Endothelial cell of umbilical vein (primary cell): Measurements from ENCODE around the gene ERGIC1. TPM values are rescaled to one million over a fixed set of nuclear protein-coding genes. Genes with fewer than 3 reads are reported as not detected.

Source experiments
- BruUV-seq: library from RNA; stranded (reverse); fragments of 400-500 nt; replicated peaks from 2 replicates; lab custom pipeline; 2021; lab: Mats Ljungman, UMichigan
- CTCF ChIA-PET: fragments of 300-600, 350-600 bp; sonication (Branson Sonifier 250); formaldehyde crosslinking; loops from one replicate; lab custom pipeline; 2021; ENCODE audit warnings: antibody characterized with exemption, inconsistent platforms; lab: Charles Lee
- POLR2A ChIA-PET: fragments of 300-600, 350-600 bp; sonication (Branson Sonifier 250); formaldehyde crosslinking; loops from one replicate; lab custom pipeline; 2021; ENCODE audit warnings: antibody characterized with exemption, inconsistent platforms; lab: Charles Lee
- DNase-seq: peaks from one replicate; pipeline ENCODE4 v3.0.0-alpha.2; 2011; ENCODE audit warnings: low read depth, low spot score
- FAIRE-seq: peaks from 2 replicates; lab custom pipeline; 2011; peaks lifted over from hg19 to GRCh38; lab: Jason Lieb, UNC
- H2AFZ ChIP-seq: 2 replicates; pipeline ENCODE4 v1.6.0; 2012; ENCODE audit warnings: low read depth, low read length, control low read depth, inconsistent platforms
- H3K27ac ChIP-seq: 2 replicates; pipeline ENCODE4 v1.5.1; 2011; ENCODE audit warnings: low read depth, mild to moderate bottlenecking, control low read depth, low read length, moderate library complexity; ENCODE audit not compliant: insufficient read depth
- H3K27me3 ChIP-seq, 2 experiments: 2 replicates each; pipeline versions ENCODE4 v1.6.0 to v1.6.1; 2011; ENCODE audit warnings: low read length in 2 of 2, mixed read lengths in 1 of 2; ENCODE audit not compliant: control insufficient read depth in 2 of 2, insufficient read depth in 2 of 2
- H3K36me3 ChIP-seq, 2 experiments: 2 replicates in 1 of 2; 3 replicates in 1 of 2; pipeline ENCODE4 v1.5.1; 2011; ENCODE audit warnings: low read length in 2 of 2, mild to moderate bottlenecking in 1 of 2, moderate library complexity in 1 of 2; ENCODE audit not compliant: control insufficient read depth in 2 of 2, insufficient read depth in 2 of 2; ENCODE audit errors: extremely low read depth in 1 of 2
- H3K4me1 ChIP-seq: 3 replicates; pipeline ENCODE4 v1.5.1; 2011; ENCODE audit warnings: mild to moderate bottlenecking, low read length; ENCODE audit not compliant: control insufficient read depth, insufficient read depth; ENCODE audit errors: extremely low read depth
- H3K4me2 ChIP-seq: 2 replicates; pipeline ENCODE4 v1.6.1; 2011; ENCODE audit warnings: low read length, control low read depth, mixed read lengths; ENCODE audit not compliant: insufficient read depth
- H3K4me3 ChIP-seq, 3 experiments: fragments of 200-600 bp in 1 of 3; sonication (generic), shearing (Covaris generic) in 1 of 3; replicated peaks in 1 of 3; 2 replicates each; pipeline ENCODE4 v1.5.1; 2011 to 2016; ENCODE audit warnings: control low read depth in 3 of 3, low read length in 3 of 3, mild to moderate bottlenecking in 2 of 3, inconsistent platforms in 1 of 3, low read depth in 1 of 3, moderate library complexity in 1 of 3; ENCODE audit not compliant: insufficient read depth in 1 of 3
- H3K79me2 ChIP-seq: 2 replicates; pipeline ENCODE4 v1.6.0; 2012; ENCODE audit warnings: low read length, inconsistent platforms; ENCODE audit not compliant: control insufficient read depth, insufficient read depth
- H3K9ac ChIP-seq: replicated peaks from 2 replicates; pipeline ENCODE3; 2011; ENCODE audit warnings: low read length, control low read depth; ENCODE audit not compliant: insufficient read depth; ENCODE audit errors: extremely low read depth
- H3K9me1 ChIP-seq: replicated peaks from 3 replicates; pipeline ENCODE4 v1.6.0; 2011; ENCODE audit warnings: mild to moderate bottlenecking, low read length; ENCODE audit not compliant: control insufficient read depth, insufficient read depth; ENCODE audit errors: extremely low read depth
- H3K9me3 ChIP-seq: replicated peaks from 2 replicates; pipeline ENCODE4 v1.5.1; 2012; ENCODE audit warnings: low read length, inconsistent platforms; ENCODE audit not compliant: control insufficient read depth, insufficient read depth
- H4K20me1 ChIP-seq: replicated peaks from 2 replicates; pipeline ENCODE3; 2011; ENCODE audit warnings: mild to moderate bottlenecking, low read length; ENCODE audit not compliant: control insufficient read depth, insufficient read depth; ENCODE audit errors: extremely low read depth
- FOS ChIP-seq: IDR thresholded peaks from 2 replicates; pipeline ENCODE4 v1.6.1; 2011; ENCODE audit warnings: mild to moderate bottlenecking, low read length, moderate library complexity, borderline replicate concordance; ENCODE audit not compliant: insufficient read depth
- JUN ChIP-seq: IDR thresholded peaks from 2 replicates; pipeline ENCODE4 v1.6.1; 2011; ENCODE audit warnings: borderline replicate concordance, low read depth; ENCODE audit not compliant: insufficient read length, insufficient read depth
- POLR2AphosphoS5 ChIP-seq: IDR thresholded peaks from 2 replicates; pipeline ENCODE4 v1.6.1; 2012; ENCODE audit warnings: low read depth, mild to moderate bottlenecking, control low read depth, low read length, moderate library complexity; ENCODE audit not compliant: insufficient read depth
- dilution Hi-C: fragments of 300-500 bp; cut with MboI; formaldehyde crosslinking; loops from one replicate; pipeline ENCODE4 v1.15.0; 2019; ENCODE audit warnings: low sequenced_read_pairs; ENCODE audit not compliant: extremely low pct_ligation_motif_present
- intact Hi-C: fragments of 100-400 bp; cut with micrococcal nuclease; formaldehyde crosslinking; loops from one replicate; pipeline ENCODE4 v1.10.0; 2022
- polyA plus RNA-seq, 4 experiments: library from polyadenylated mRNA; depleted of rRNA in 3 of 4; stranded (reverse) in 3 of 4; unstranded in 1 of 4; fragments of >200 nt; gene quantifications; 2 replicates each; pipeline versions ENCODE4 v1.2.1 to v1.2.3, GENCODE V29; 2011 to 2012; ENCODE audit warnings: missing spikeins in 1 of 4
- total RNA-seq: library from RNA; stranded (reverse); gene quantifications from 2 replicates; pipeline ENCODE4 v1.2.3, GENCODE V29; 2021

The ERGIC1 gene
- total and polyA plus RNA-seq, 2 donors (not counting 3 experiments of a cell fraction or from before 2014, with no cell fraction given): 105 to 109 TPM

DNA sequence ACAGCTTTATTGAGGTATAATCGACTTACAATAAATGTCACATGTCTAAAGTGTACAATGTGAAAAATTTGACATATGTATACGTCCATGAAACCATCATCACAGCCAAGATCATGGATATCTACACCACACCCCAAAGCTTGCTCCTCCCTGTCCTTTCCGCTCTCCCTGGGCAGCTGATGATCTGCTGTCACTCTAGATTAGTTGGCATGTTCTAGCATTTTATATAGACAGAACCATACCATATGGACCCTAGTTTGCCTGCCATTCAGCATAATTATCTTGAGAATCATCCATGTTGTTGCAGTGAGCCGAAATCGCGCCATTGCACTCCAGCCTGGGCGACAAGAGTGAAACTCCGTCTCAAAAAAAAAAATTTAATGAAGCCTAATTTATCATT lies 42.5 kb downstream of the ERGIC1 start:
- no peak for DNase-seq
- no peak overlapping the region for H2AFZ ChIP-seq
- H3K27me3 ChIP-seq: no peaks in the 10 kb centered on the region
- H3K9me1 ChIP-seq: no peaks in the 10 kb centered on the region
- H3K27ac ChIP-seq: no peak overlapping the region
- intact Hi-C loops (no loop called here), dilution Hi-C loops (no loop called here)
- H3K4me2 ChIP-seq: no peak overlapping the region
- FAIRE-seq: no peak
- no peak overlapping the region for H3K4me3 ChIP-seq
- no peak for TF ChIP-seq JUN
- peaks cover 62% of the 10 kb centered on the region for H3K4me1 ChIP-seq
- ChIA-PET POLR2A (interaction anchor here (1.7 kb wide), 1 partner anchor 105 kb away, joined by 6 read pairs; the partner anchor contains the start of gene DUSP1), CTCF (interaction anchor here (0.8 to 1.2 kb wide), 3 partner anchors 11 to 160 kb away, joined by 3 read pairs; no protein-coding TSS in a partner anchor)
- H3K9me3 ChIP-seq: no peaks in the 10 kb centered on the region
- no peaks in the 10 kb centered on the region for H3K36me3 ChIP-seq
- peaks cover 34% of the 10 kb centered on the region for H3K79me2 ChIP-seq
- no peak overlapping the region for H3K9ac ChIP-seq
- H4K20me1 ChIP-seq: no peaks in the 10 kb centered on the region
- no TSS peak for BruUV-seq

- no peak for TF ChIP-seq FOS
- peak; percentile 37 for TF ChIP-seq POLR2AphosphoS5
- Histone ChIP-seq H3K27me3 (no peaks in the 10 kb centered on the region), H3K4me1 (peaks cover 57% of the 10 kb centered on the region), H3K27ac (peak overlapping the region; percentile 96), H3K4me3 (no peak overlapping the region), H3K9me1 (no peaks in the 10 kb centered on the region), H3K9me3 (no peaks in the 10 kb centered on the region), H3K79me2 (peaks cover 32% of the 10 kb centered on the region), H4K20me1 (no peaks in the 10 kb centered on the region), H3K36me3 (no peaks in the 10 kb centered on the region), H3K4me2 (peak overlapping the region; percentile 8), H3K9ac (no peak overlapping the region), H2AFZ (no peak overlapping the region)
- intact Hi-C loops (no loop called here), dilution Hi-C loops (no loop called here)
- FAIRE-seq (no peak), DNase-seq (no peak)
- ChIA-PET CTCF (interaction anchor here (1.3 to 1.4 kb wide), 2 partner anchors 10 to 105 kb away, joined by 3 to 4 read pairs; no protein-coding TSS in a partner anchor), POLR2A (interaction anchor here (0.6 to 1.7 kb wide), 2 partner anchors 23 to 107 kb away, joined by 5 to 6 read pairs; partner anchors contain the start of gene DUSP1)
- no TSS peak for BruUV-seq
These were observed 43.6 kb downstream of the ERGIC1 start for GRCh38 chr5:172877466-172878260.
